Lung (tissue), 12 donors: ENCODE results near the gene MYL10. TPM values are rescaled to one million over a fixed set of nuclear protein-coding genes. Genes with fewer than 3 reads are reported as not detected.

Source experiments
- ATAC-seq: fragments of 200-7000 bp; cut with Tn5 transposase; one replicate; pipeline ENCODE4 v1.9.1; 2020; ENCODE audit warnings: moderate number of reproducible peaks; ENCODE audit not compliant: insufficient read depth, low FRiP score
- DNase-seq, 3 donors: peaks; one replicate each; pipeline ENCODE4 v3.0.0-alpha.2; 2013 to 2017
- H3K27ac ChIP-seq, 2 donors: one replicate each; pipeline ENCODE4 v1.5.1; 2013; ENCODE audit warnings: mild to moderate bottlenecking in 2 of 2, moderate library complexity in 2 of 2, control low read depth in 1 of 2, inconsistent platforms in 1 of 2, low read depth in 1 of 2, low read length in 1 of 2
- H3K27me3 ChIP-seq, 3 donors: one replicate each; pipeline ENCODE4 v1.5.1; 2013; ENCODE audit warnings: low read length in 2 of 3; ENCODE audit not compliant: control insufficient read depth in 3 of 3, insufficient read depth in 3 of 3
- H3K36me3 ChIP-seq, 4 donors: one replicate each; pipeline ENCODE4 v1.5.1; 2013; ENCODE audit warnings: low read length in 4 of 4, mild to moderate bottlenecking in 1 of 4, moderate library complexity in 1 of 4; ENCODE audit not compliant: control insufficient read depth in 4 of 4, insufficient read depth in 4 of 4
- H3K4me1 ChIP-seq, 5 donors: one replicate each; pipeline ENCODE4 v1.5.1; 2013; ENCODE audit warnings: low read length in 5 of 5, mild to moderate bottlenecking in 2 of 5, moderate library complexity in 1 of 5; ENCODE audit not compliant: control insufficient read depth in 5 of 5, insufficient read depth in 5 of 5
- H3K4me3 ChIP-seq: one replicate; pipeline ENCODE4 v1.5.1; 2013; ENCODE audit warnings: mild to moderate bottlenecking, control low read depth, moderate library complexity
- H3K9ac ChIP-seq, 2 donors: one replicate each; pipeline ENCODE4 v1.5.1; 2013; ENCODE audit warnings: low read length in 2 of 2, control low read depth in 1 of 2; ENCODE audit not compliant: insufficient read depth in 1 of 2
- H3K9me3 ChIP-seq, 4 donors: one replicate each; pipeline ENCODE4 v1.5.1; 2013; ENCODE audit warnings: low read length in 3 of 4, mild to moderate bottlenecking in 1 of 4, moderate library complexity in 1 of 4; ENCODE audit not compliant: control insufficient read depth in 4 of 4, insufficient read depth in 3 of 4
- CTCF ChIP-seq: IDR thresholded peaks from 2 replicates; pipeline ENCODE4 v1.5.1; 2012; ENCODE audit warnings: mild to moderate bottlenecking; ENCODE audit errors: control extremely low read depth, extremely low read depth
- WGBS, 2 donors: extraction: QIAGEN DNeasy Blood & Tissue Kit; methylation state at CpG; one replicate each; pipeline ENCODE4 v1.1.7; 2013; 5-methylcytosine and 5-hydroxymethylcytosine counted together
- polyA plus RNA-seq, 2 donors: library from polyadenylated mRNA; stranded (reverse); fragments of 200-250 nt; gene quantifications; one replicate each; pipeline ENCODE4 v1.2.1, GENCODE V29; 2013
- total RNA-seq, 2 donors: library from RNA; depleted of rRNA in 1 of 2; stranded (reverse); fragments of >200 nt in 1 of 2; gene quantifications; one replicate each; pipeline ENCODE4 v1.2.1, GENCODE V29; 2014 to 2021
- donor health status: control.
- donor health status: control.
- donor health status: Bipolar disorder and iron deficiency.
- donor health status: healthy.
- donor health status: DM: yes; HTN: yes; CAD: no.

The MYL10 gene
- total and polyA plus RNA-seq, 4 donors = not detected

DNA sequence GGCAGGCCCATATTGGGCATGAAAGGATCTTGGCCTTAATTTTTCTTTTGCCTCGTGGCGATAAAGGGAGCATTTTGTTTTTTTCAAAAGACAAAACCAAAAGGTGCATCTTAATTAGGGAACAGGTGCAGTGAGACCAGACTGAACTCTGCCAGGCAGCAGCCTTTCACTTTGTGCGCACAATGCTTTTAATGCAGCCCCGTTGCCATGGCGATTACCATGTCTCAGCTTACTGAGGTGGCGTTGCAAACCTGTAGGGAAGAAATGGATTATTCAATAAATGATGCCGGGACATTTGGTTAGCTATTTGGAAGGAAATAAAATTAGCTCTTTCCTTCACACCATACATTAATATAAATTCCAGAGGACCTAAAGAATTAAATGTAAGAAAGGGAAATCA, 61.9 kb downstream of the MYL10 start:
- peaks cover 0 to 4% (median 0%) of the 10 kb centered on the region in 3 donors for H3K27me3 ChIP-seq
- no peaks in the 10 kb centered on the region for H3K36me3 ChIP-seq
- H3K27ac ChIP-seq = no peak overlapping the region
- no peak for ATAC-seq
- WGBS, 2 donors = 87 to 92% methylated on average over 7 of the region's 7 CpGs
- no peak overlapping the region for H3K4me3 ChIP-seq
- peaks cover 0 to 7% (median 0%) of the 10 kb centered on the region in 5 donors for H3K4me1 ChIP-seq
- no peak overlapping the region for H3K9ac ChIP-seq
- no peak for DNase-seq
- TF ChIP-seq CTCF = no peak
- peaks cover 0 to 9% (median 2%) of the 10 kb centered on the region in 4 donors for H3K9me3 ChIP-seq

GRCh38 chr7:101565601-101566209, 63.4 kb downstream of the MYL10 start:
- no peak for ATAC-seq
- no peaks in the 10 kb centered on the region for H3K36me3 ChIP-seq
- no peak for TF ChIP-seq CTCF
- peaks cover 0 to 7% (median 0%) of the 10 kb centered on the region in 5 donors for H3K4me1 ChIP-seq
- peaks cover 0 to 4% (median 1%) of the 10 kb centered on the region in 4 donors for H3K9me3 ChIP-seq
- peaks cover 0 to 4% (median 0%) of the 10 kb centered on the region in 3 donors for H3K27me3 ChIP-seq
- no peak overlapping the region for H3K27ac ChIP-seq
- H3K4me3 ChIP-seq = no peak overlapping the region
- no peak for DNase-seq
- no peak overlapping the region for H3K9ac ChIP-seq
- 83 to 87% methylated on average over 8 of the region's 8 CpGs for WGBS, 2 donors

DNA sequence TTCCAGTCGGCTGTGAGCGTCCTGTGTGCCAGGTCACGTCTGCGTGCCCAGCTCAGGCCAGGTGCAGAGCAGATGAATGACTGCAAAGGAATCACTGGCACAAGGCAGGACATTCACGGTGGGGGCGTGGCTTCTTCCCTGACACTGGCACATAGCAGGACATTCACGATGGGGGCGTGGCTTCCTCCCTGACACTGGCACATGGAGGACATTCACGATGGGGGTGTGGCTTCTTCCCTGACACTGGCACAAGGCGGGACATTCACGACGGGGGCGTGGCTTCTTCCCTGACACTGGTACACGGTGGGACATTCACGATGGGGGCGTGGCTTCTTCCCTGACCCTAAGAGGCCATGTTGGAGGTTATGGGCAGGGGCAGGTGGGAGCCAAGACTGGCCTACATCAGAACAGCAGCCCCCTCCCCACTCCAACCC, 64.3 kb downstream of the MYL10 start:
- Histone ChIP-seq H3K36me3 (no peaks in the 10 kb centered on the region), H3K4me3 (no peak overlapping the region), H3K4me1 (peaks cover 0 to 7% (median 0%) of the 10 kb centered on the region in 5 donors), H3K9ac (no peak overlapping the region), H3K27me3 (peaks cover 0 to 4% (median 0%) of the 10 kb centered on the region in 3 donors), H3K9me3 (peaks cover 0 to 4% (median 0%) of the 10 kb centered on the region in 4 donors), H3K27ac (no peak overlapping the region)
- no peak for TF ChIP-seq CTCF
- 41 to 57% methylated on average over 16 of the region's 16 CpGs for WGBS, 2 donors
- no peak for ATAC-seq
- peak in 1 of 3 donors; percentile 10 for DNase-seq
